HG02763 (cell line): ENCODE data around the gene COL17A1.

ENCODE experiments used
- ATAC-seq: cut with Tn5 transposase; IDR thresholded peaks from one replicate; pipeline ENCODE4 v1.9.1; 2021; ENCODE audit warnings: mild to moderate bottlenecking, moderate library complexity; ENCODE audit not compliant: unreplicated experiment

COL17A1 gene

DNA sequence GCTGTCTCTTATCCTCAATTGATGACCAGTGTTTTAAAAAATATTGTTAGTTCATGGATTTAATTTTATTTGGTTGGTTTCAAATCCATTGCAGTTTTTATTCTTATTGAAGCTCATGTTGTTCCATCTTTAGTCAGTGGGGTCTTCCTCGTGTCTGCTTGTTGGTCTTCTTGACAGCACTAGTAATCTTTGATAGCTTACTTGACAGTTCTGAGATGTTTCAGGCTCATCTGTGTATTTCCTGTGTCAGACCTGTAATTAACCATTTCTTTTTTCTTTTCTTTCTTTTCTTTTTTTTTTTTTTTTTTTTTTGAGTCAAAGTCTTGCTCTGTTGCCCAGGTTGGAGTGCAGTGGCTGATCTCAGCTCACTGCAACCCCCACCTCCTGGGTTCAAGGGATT is 90.5 kb downstream of the COL17A1 start:
- no peak for ATAC-seq

DNA sequence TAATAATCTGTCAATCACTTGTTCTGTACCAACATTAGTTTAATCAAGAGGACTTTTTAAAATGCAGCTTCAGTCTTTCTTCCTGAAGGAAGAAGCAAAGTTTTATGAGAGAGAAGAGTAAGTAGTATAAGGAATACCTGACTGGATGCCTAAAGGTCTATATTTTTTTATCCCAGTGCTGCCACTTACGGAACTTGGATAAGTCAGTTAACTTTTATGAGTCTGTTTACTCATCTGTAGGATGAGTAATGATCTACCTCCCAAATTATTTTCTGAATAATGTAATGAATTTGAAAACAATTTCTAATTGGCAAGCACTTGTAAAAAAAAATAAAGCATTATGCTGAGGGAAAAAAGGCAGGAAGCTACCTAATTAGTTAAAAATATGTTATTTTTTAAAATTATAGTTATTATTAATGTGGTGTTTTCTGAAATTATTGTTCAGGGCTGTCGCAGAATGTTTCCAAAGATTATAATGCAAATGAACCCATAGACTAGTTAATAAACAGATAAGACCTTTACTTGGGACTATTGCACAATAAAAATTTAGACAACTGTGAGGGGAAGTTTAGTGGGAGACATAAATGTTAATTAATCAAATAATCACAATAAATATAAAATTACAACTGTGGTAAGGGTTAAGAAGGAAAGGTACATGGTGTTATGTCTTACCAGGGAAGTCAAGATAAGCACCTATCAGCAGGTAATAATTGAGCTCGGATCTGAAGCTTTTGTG is 94.1 kb downstream of the COL17A1 start:
- ATAC-seq: no peak

DNA sequence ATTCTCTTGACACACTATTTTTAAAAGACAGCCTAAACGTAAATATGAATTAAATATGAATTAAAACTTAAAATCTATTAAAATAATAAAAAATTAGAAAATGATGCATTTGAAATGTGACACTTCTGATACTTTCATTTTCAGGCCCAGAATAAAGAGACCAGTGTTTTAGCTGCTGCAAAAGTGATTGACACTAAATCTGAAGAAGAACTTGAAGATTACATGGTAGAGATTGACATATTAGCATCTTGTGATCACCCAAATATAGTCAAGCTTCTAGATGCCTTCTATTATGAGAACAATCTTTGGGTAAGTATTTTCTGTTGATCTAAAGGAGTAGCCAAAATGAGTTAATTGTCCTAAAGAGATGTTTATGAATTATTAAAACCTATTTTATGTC is 95.1 kb downstream of the COL17A1 start:
- ATAC-seq: no peak

DNA sequence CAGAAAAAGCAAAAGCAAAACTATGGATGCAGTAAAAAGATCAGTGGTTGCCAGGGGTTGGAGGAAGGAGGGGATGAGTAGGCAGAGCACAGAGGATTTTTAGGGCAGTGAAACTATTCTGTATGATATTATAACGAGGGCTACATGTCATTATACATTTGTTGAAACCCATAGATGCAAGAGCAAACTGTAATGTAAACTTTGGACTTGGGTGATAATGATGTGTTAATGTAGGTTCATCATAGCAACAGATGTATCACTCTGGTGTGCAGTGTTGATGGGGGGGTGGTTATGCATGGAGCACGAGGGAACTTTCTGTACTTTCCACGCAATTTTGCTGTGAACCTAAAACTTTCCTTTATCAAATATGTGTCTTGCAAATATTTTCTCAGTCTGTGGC is 95.6 kb downstream of the COL17A1 start:
- ATAC-seq: no peak

DNA sequence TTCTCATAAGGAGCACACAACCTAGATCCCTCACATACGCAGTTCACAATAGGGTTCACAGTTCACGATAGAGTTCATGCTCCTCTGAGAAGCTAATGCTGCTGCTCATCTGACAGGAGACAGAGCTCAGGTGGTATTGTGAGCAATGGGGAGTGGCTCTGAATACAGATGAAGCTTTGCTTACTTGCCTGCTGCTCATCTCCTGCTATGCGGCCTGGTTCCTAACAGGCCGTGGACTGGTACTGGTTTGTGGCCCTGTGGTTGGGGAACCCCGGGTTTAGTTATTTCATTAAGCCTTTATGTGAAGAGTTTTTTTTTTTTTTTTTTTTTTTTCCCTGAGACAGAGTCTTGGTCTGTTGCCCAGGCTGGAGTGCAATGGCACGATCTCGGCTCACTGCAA is 99.3 kb downstream of the COL17A1 start:
- no peak for ATAC-seq

DNA sequence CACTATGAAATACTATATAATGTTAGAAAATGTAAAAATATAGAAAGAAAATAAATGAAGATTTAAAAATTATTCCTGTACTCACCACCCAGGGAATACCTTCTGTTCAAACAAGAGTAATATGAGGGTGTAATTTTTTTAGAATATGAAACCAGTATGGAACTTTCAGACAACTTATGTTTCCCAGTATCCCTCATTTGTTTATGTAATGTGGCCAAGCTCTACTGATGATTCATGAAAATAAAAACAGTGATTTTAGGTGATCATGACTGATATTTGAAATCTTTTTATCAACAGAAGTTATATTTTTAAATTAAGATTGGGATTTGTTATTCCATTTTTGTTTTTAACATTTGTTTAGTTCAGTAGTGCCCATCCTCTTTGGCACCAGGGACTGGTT is 100.0 kb downstream of the COL17A1 start:
- no peak for ATAC-seq

DNA sequence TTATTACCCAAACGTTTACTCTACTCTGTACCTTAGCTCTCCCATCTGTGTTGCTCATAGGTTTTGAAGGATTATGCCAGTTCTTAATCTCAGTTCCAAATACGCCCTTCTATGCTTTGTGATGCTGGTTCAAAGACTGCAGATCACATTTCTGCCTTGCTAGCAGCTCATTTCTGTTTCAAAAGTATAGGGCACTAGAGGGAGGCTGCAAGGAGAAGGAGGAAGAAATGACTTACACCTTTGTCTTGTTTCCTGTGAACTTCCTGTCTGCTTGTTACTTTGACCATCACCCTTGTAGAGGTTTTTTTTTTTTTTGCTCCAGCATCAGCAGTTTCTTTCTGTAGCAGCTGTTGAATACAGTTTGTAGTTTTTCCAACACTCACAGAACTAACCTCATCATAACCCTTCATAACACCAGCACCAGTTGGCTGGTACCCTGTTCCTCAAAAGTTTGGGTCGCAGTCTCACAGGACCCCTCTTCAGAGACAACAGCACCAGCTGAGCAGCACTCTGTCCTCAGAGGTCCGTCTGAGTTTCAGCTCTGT is 102.2 kb downstream of the COL17A1 start:
- ATAC-seq: peak; percentile 70

DNA sequence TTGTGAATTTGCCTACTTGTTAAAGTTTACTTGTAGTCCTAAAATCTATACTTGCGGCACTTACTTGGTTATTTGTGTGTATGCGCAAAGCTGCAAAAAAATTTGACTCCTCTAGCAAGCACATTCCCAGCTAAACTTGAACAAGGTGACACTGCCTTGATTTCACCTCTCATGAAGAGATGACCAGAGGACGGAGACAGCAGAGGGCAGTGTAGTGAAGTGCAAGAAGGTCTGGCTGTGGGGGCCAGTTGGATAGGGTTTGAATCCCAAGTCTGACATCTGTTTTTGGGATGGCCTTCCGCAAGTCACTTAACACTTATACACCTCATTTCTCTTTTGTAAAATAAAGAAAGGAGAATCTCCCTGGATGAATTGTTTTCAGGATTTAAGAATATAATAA is 103.0 kb downstream of the COL17A1 start:
- no peak for ATAC-seq
